ENCODE measurements around the gene KCNIP2. TPM values are rescaled to one million over a fixed set of nuclear protein-coding genes. Genes with fewer than 3 reads are reported as not detected.

KCNIP2 gene
- total RNA-seq, 1 donor from 2014 or later = not detected

GRCh38 chr10:101878869-101879268 is 35.3 kb upstream of the KCNIP2 start:
- no peak for TF ChIP-seq CTCF (IDR thresholded peaks at IDR 0.05; ENCODE audit: insufficient read depth, low read length, severe bottlenecking)
- DNase-seq (ENCODE audit: low read depth) (no peak), FAIRE-seq (no peak)
- Histone ChIP-seq H3K36me3 (ENCODE audit: control insufficient read depth, insufficient read depth, low read length) (no peaks in the 10 kb centered on the region), H3K27me3 (ENCODE audit: control insufficient read depth, insufficient read depth, low read length) (no peaks in the 10 kb centered on the region), H3K4me3 (ENCODE audit: low read depth, low read length) (no peak overlapping the region)

- Histone ChIP-seq H3K4me3 (ENCODE audit: low read depth, low read length) (no peak overlapping the region), H3K36me3 (ENCODE audit: control insufficient read depth, insufficient read depth, low read length) (no peaks in the 10 kb centered on the region), H3K27me3 (ENCODE audit: control insufficient read depth, insufficient read depth, low read length) (no peaks in the 10 kb centered on the region)
- FAIRE-seq (no peak), DNase-seq (ENCODE audit: low read depth) (no peak)
- no peak for TF ChIP-seq CTCF (IDR thresholded peaks at IDR 0.05; ENCODE audit: insufficient read depth, low read length, severe bottlenecking)
These were observed 31.6 kb upstream of the KCNIP2 start for GRCh38 chr10:101875068-101875688.

- DNase-seq (ENCODE audit: low read depth) (no peak), FAIRE-seq (no peak)
- Histone ChIP-seq H3K36me3 (ENCODE audit: control insufficient read depth, insufficient read depth, low read length) (no peaks in the 10 kb centered on the region), H3K27me3 (ENCODE audit: control insufficient read depth, insufficient read depth, low read length) (no peaks in the 10 kb centered on the region), H3K4me3 (ENCODE audit: low read depth, low read length) (no peak overlapping the region)
- no peak for TF ChIP-seq CTCF (IDR thresholded peaks at IDR 0.05; ENCODE audit: insufficient read depth, low read length, severe bottlenecking)
These were observed 30.7 kb upstream of the KCNIP2 start for GRCh38 chr10:101874252-101874651.

- FAIRE-seq (no peak), DNase-seq (ENCODE audit: low read depth) (no peak)
- Histone ChIP-seq H3K27me3 (ENCODE audit: control insufficient read depth, insufficient read depth, low read length) (no peaks in the 10 kb centered on the region), H3K36me3 (ENCODE audit: control insufficient read depth, insufficient read depth, low read length) (no peaks in the 10 kb centered on the region), H3K4me3 (ENCODE audit: low read depth, low read length) (no peak overlapping the region)
- no peak for TF ChIP-seq CTCF (IDR thresholded peaks at IDR 0.05; ENCODE audit: insufficient read depth, low read length, severe bottlenecking)
These were observed 24.3 kb upstream of the KCNIP2 start for GRCh38 chr10:101867931-101868330.

GRCh38 chr10:101859530-101859929 is 15.9 kb upstream of the KCNIP2 start:
- FAIRE-seq (no peak), DNase-seq (ENCODE audit: low read depth) (no peak)
- Histone ChIP-seq H3K27me3 (ENCODE audit: control insufficient read depth, insufficient read depth, low read length) (no peaks in the 10 kb centered on the region), H3K4me3 (ENCODE audit: low read depth, low read length) (no peak overlapping the region), H3K36me3 (ENCODE audit: control insufficient read depth, insufficient read depth, low read length) (no peaks in the 10 kb centered on the region)
- no peak for TF ChIP-seq CTCF (IDR thresholded peaks at IDR 0.05; ENCODE audit: insufficient read depth, low read length, severe bottlenecking)
